ENCODE data around the gene ELOVL6.

GRCh38 chr4:109999585-109999912 lies 198.9 kb downstream of the ELOVL6 start:
- no peak for TF ChIP-seq POLR2A (IDR thresholded peaks at IDR 0.05)
- no peak for TF ChIP-seq CTCF (IDR thresholded peaks at IDR 0.05)
